KMS-11 (cell line): ENCODE results near the gene CBR4.

ENCODE experiments used
- H2AFZ ChIP-seq: fragments of 200-600 bp; sonication (generic); 2 replicates; pipeline ENCODE4 v1.6.1; 2016; ENCODE audit warnings: antibody characterized with exemption, mixed run types, low read depth
- H3K27ac ChIP-seq: fragments of 200-600 bp; sonication (generic); 2 replicates; pipeline ENCODE4 v1.6.1; 2016; ENCODE audit warnings: mild to moderate bottlenecking, mixed run types
- H3K27me3 ChIP-seq: fragments of 200-600 bp; sonication (generic); 2 replicates; pipeline ENCODE4 v1.6.1; 2017; ENCODE audit warnings: mild to moderate bottlenecking, low read depth, mixed run types, moderate library complexity; ENCODE audit not compliant: insufficient read depth
- H3K36me3 ChIP-seq: fragments of 200-600 bp; sonication (generic); 2 replicates; pipeline ENCODE4 v1.6.1; 2017; ENCODE audit warnings: mild to moderate bottlenecking, mixed run types; ENCODE audit not compliant: insufficient read depth
- H3K4me1 ChIP-seq: fragments of 200-600 bp; sonication (generic); 2 replicates; pipeline ENCODE4 v1.6.1; 2016; ENCODE audit warnings: mild to moderate bottlenecking, low read depth, mixed run types; ENCODE audit not compliant: poor library complexity, severe bottlenecking
- H3K4me2 ChIP-seq: fragments of 200-600 bp; sonication (generic); 2 replicates; pipeline ENCODE4 v1.7.0; 2016; ENCODE audit warnings: mild to moderate bottlenecking, mixed run types
- H3K4me3 ChIP-seq: fragments of 200-600 bp; sonication (generic); IDR thresholded peaks from 2 replicates; pipeline ENCODE4 v1.6.1; 2017; ENCODE audit warnings: low read depth, low read length, mixed read lengths; ENCODE audit not compliant: insufficient read depth
- H3K79me2 ChIP-seq: fragments of 200-600 bp; sonication (generic); 2 replicates; pipeline ENCODE4 v1.6.1; 2016; ENCODE audit warnings: low read depth, mixed run types; ENCODE audit not compliant: insufficient read depth
- H3K9ac ChIP-seq: fragments of 200-600 bp; sonication (generic); 2 replicates; pipeline ENCODE4 v1.6.1; 2016; ENCODE audit warnings: mild to moderate bottlenecking, mixed run types
- H4K20me1 ChIP-seq: fragments of 200-600 bp; sonication (generic); 2 replicates; pipeline ENCODE4 v1.6.1; 2016; ENCODE audit warnings: mild to moderate bottlenecking, mixed run types; ENCODE audit not compliant: insufficient read depth
- CTCF ChIP-seq: fragments of 200-600 bp; sonication (generic); conservative IDR thresholded peaks from 2 replicates; pipeline ENCODE4 v1.6.1; 2017; ENCODE audit warnings: low read depth, mild to moderate bottlenecking, antibody characterized with exemption, low read length, moderate library complexity, mixed read lengths

The CBR4 gene

GRCh38 chr4:168979338-168979737 lies 30.7 kb downstream of the CBR4 start:
- Histone ChIP-seq H3K36me3 (no peaks in the 10 kb centered on the region), H2AFZ (no peak overlapping the region), H3K79me2 (no peaks in the 10 kb centered on the region), H3K27me3 (no peaks in the 10 kb centered on the region), H3K4me1 (no peaks in the 10 kb centered on the region), H3K27ac (no peak overlapping the region), H3K4me3 (no peak overlapping the region), H4K20me1 (no peaks in the 10 kb centered on the region), H3K9ac (no peak overlapping the region), H3K4me2 (no peak overlapping the region)
- TF ChIP-seq CTCF: no peak

- Histone ChIP-seq H3K4me1 (no peaks in the 10 kb centered on the region), H3K27me3 (no peaks in the 10 kb centered on the region), H3K4me3 (no peak overlapping the region), H3K36me3 (no peaks in the 10 kb centered on the region), H2AFZ (no peak overlapping the region), H3K79me2 (no peaks in the 10 kb centered on the region), H3K4me2 (no peak overlapping the region), H3K9ac (no peak overlapping the region), H3K27ac (no peak overlapping the region), H4K20me1 (no peaks in the 10 kb centered on the region)
- no peak for TF ChIP-seq CTCF
Measured at GRCh38 chr4:168978001-168978700, 31.9 kb downstream of the CBR4 start.

GRCh38 chr4:168972596-168972995 lies 37.5 kb downstream of the CBR4 start:
- no peak overlapping the region for H3K4me3 ChIP-seq
- H3K79me2 ChIP-seq: no peaks in the 10 kb centered on the region
- no peak for TF ChIP-seq CTCF
- no peak overlapping the region for H3K9ac ChIP-seq
- H3K27ac ChIP-seq: no peak overlapping the region
- H4K20me1 ChIP-seq: no peaks in the 10 kb centered on the region
- H3K4me1 ChIP-seq: no peaks in the 10 kb centered on the region
- H3K4me2 ChIP-seq: no peak overlapping the region
- no peak overlapping the region for H2AFZ ChIP-seq
- no peaks in the 10 kb centered on the region for H3K27me3 ChIP-seq
- no peaks in the 10 kb centered on the region for H3K36me3 ChIP-seq

GRCh38 chr4:168960716-168961115 lies 49.3 kb downstream of the CBR4 start:
- Histone ChIP-seq H2AFZ (no peak overlapping the region), H4K20me1 (no peaks in the 10 kb centered on the region), H3K4me2 (no peak overlapping the region), H3K36me3 (no peaks in the 10 kb centered on the region), H3K4me1 (no peaks in the 10 kb centered on the region), H3K27ac (no peak overlapping the region), H3K4me3 (no peak overlapping the region), H3K9ac (no peak overlapping the region), H3K27me3 (no peaks in the 10 kb centered on the region), H3K79me2 (no peaks in the 10 kb centered on the region)
- no peak for TF ChIP-seq CTCF
